CD4-positive, alpha-beta T cell treated with Interleukin-21 for 1 hour (primary cell): Measurements from ENCODE around the gene SLCO1B3.
A peak's percentile ranks its signal among the peaks of the same experiment; 100 is the strongest.

Experiments used
- DNase-seq: peaks from one replicate; pipeline ENCODE4 v3.0.0-alpha.2; 2020

The SLCO1B3 gene

DNA sequence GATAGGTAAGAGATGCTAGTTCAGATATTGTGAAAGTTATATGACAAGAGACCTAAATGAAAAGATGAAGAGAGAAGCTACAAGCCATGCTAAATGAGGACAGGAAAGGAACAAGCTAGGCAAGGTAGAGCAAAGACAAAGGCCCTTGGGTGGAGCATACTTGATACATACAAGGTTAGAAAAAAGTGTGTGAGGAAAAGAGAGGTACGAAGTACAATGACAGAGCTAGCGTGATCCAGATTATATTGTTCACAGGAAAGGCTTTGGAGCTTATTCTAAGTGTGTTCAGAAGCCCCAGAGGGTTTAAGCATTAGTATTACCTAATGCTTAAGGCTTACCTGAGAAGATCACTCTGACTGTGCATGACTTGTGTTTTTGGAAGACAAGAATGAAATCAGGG is 75.0 kb downstream of the SLCO1B3 start:
- DNase-seq: no peak

DNA sequence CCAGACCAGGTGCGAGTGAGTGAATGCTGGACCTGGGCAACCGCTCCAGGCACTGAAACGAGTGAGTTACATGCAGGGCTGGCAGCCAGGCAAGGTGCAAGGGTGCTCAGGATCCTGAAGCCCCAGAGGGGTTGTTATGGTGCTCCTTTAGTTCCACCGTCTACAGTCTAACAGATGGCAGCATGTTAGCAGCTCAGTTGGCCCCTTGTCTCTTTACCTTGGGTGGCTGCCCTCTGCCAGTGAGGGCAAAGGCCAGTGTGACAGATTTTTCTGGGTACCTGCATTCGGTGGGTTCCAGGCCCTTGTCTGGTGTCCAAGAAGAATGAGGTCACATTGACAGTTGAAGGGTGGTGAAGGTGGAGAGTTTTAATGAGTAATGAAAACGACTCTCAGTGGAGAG is 106.8 kb downstream of the SLCO1B3 start:
- no peak for DNase-seq

DNA sequence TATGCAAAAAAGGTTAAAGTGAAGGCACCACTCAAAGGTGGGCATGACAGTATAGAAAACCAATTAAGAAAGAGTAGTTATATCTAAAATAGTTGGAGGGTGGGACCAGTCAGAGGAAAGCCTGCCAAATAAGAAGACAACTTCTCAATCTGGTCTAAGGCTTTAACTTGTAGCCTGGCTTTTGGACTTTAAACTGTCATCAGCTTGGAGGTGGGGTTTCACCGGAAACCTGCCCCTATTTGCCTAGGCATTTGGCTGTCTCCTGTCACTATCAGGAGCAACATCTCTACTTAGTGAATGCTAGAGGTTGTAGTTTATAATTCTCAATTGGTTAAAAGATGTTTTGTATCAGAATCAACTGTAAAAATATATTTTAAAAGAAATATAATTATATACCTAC is 107.3 kb downstream of the SLCO1B3 start:
- DNase-seq: no peak

DNA sequence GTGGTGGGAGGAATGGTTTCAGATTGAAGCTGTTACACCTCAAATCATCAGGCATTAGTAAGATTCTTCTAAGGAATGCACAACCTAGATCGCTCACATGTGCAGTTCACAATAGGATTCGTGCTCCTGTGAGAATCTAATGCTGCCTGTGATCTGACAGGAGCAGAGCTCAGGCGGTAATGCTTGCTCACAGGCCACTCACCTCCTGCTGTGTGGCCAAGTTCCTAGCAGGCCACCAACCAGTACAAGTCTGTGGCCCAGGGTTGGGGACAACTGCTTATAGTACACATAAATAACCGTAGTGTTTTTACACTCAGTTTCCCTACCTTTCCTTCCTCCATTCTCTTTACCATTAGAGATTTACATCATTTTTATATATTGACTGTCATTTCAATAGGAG is 121.4 kb downstream of the SLCO1B3 start:
- DNase-seq: no peak

DNA sequence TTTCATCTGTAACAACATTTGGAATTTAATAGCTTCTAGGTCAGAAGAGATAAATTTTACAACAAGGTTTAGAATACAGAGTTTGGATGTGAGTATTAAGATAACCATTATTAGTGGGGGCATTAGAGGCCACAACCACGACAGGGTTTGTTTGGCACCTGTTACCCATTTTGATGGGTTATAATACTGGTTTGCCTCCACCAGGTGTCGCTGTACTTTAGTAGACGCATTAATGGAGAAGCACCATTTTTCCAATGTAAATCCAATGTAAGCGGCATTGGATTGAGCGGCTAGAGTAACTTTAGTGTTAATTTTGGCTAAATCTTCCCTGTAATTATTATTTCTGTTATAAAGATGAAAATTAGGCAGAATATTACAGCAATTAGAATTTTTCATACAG is 136.2 kb downstream of the SLCO1B3 start:
- peak; percentile 4 for DNase-seq

DNA sequence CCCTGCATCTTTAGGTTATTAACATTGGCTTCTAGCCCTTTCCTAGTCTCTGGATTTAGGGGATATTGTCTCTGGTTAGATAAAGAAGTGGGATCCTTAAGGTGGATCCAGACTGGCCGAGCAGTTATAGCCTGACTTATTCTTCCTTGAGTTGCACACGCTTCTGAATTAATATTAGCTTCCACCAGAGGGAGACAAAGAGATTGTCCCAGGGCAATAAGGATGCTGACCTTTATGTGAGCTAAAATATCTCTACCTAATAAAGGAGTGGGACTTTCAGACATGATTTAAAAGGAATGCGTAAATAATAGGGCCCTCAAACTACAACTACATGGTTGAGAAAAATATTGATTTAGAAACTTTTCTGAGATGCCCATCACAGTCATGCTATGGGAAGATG is 139.7 kb downstream of the SLCO1B3 start:
- DNase-seq: peak; percentile 5

DNA sequence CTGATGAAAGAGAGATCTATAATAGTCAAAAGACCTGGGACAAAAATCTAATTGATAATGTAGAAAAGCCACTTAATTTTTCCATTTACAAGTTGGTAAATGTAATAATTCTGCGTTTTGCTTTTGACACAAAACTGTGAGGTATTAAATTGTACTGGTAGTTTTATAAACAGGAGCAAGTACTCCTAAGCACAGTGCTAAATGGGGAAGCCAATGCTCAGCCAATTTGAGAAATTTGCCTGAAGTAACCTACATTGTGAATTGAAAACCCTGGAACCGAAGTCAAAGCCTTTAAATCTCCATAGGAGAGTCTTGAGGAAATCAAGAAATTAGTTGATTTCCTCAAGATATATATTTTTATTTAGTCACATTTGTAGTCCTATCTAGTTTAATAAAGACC is 152.8 kb downstream of the SLCO1B3 start:
- no peak for DNase-seq

DNA sequence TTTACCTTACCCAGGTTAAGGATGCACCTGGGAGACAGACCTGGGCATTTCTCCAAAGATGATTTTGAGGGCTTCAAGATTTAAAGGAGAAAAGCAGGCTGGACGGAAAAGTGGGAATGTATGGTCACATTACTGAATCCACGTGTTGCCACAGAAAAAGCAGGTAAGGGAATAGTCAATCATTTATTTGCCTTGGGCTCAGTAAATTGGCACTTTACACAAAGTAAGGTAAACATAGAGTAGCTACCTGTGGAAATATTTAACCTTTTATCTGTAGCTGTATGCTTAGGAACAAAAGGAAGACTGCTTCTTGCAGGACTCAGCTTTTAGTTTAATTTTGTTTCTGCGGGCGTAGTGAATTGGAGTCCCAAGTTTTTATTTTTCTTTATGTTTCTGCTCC is 153.3 kb downstream of the SLCO1B3 start:
- no peak for DNase-seq
